NCI-H526 (cell line): Measurements from ENCODE around the gene COL12A1.

ENCODE experiments used
- DNase-seq, 2 experiments: peaks; one replicate each; lab custom pipeline; 2025; lab: John Stamatoyannopoulos, UW

The COL12A1 gene

GRCh38 chr6:75205776-75206575 is at the start of gene COL12A1:
TSS of gene COL12A1 (minus strand) at chr6:75206053. CDS start at chr6:75202792, 3,261 bp downstream.
- peak in 1 of 2 experiments; percentile 61 for DNase-seq

GRCh38 chr6:75250552-75250951 is 44.7 kb upstream of the COL12A1 start:
- no peak for DNase-seq

GRCh38 chr6:75249837-75250236 is 44.0 kb upstream of the COL12A1 start:
- no peak for DNase-seq

GRCh38 chr6:75246386-75246785 is 40.5 kb upstream of the COL12A1 start:
- no peak for DNase-seq

- peak in 1 of 2 experiments; percentile 10 for DNase-seq
Measured at GRCh38 chr6:75244063-75244584, 38.3 kb upstream of the COL12A1 start.

GRCh38 chr6:75243333-75244062 is 37.6 kb upstream of the COL12A1 start, which contains the start of gene COX7A2:
TSS of gene COX7A2 (minus strand) at chr6:75243801. CDS start at chr6:75243734, 67 bp downstream.
- peak; percentile 98 for DNase-seq

GRCh38 chr6:75236630-75237029 is 30.8 kb upstream of the COL12A1 start:
- DNase-seq: no peak

GRCh38 chr6:75235271-75235670 is 29.4 kb upstream of the COL12A1 start:
- DNase-seq: no peak

- no peak for DNase-seq
Measured at GRCh38 chr6:75234126-75234865, 28.4 kb upstream of the COL12A1 start.

- no peak for DNase-seq
Measured at GRCh38 chr6:75233092-75233615, 27.3 kb upstream of the COL12A1 start.

GRCh38 chr6:75230484-75231325 is 24.9 kb upstream of the COL12A1 start:
- DNase-seq: peak in 1 of 2 experiments; percentile 48

GRCh38 chr6:75224303-75224926 is 18.6 kb upstream of the COL12A1 start:
- no peak for DNase-seq

- DNase-seq: no peak
Measured at GRCh38 chr6:75223428-75223827, 17.6 kb upstream of the COL12A1 start.

GRCh38 chr6:75222261-75222660 is 16.4 kb upstream of the COL12A1 start:
- DNase-seq: no peak

GRCh38 chr6:75221116-75221515 is 15.3 kb upstream of the COL12A1 start:
- DNase-seq: no peak

- no peak for DNase-seq
Measured at GRCh38 chr6:75220357-75220756, 14.5 kb upstream of the COL12A1 start.

GRCh38 chr6:75219263-75219662 is 13.4 kb upstream of the COL12A1 start:
- no peak for DNase-seq

GRCh38 chr6:75217193-75217592 is 11.3 kb upstream of the COL12A1 start:
- no peak for DNase-seq

GRCh38 chr6:75215291-75215690 is 9.4 kb upstream of the COL12A1 start:
- DNase-seq: no peak

- no peak for DNase-seq
Measured at GRCh38 chr6:75213732-75214131, 7.9 kb upstream of the COL12A1 start.
